ENCODE measurements around the gene TSPYL1. TPM values are rescaled to one million over a fixed set of nuclear protein-coding genes. Genes with fewer than 3 reads are reported as not detected.
"Not testable (repeated sequence)": the region's sequence is repeated elsewhere in the genome, so short reads cannot be mapped to it uniquely, and the experiment has no call there.

Gene TSPYL1
- polyA plus RNA-seq, 5 donors, result 68.1 to 89.2 (median 79.0) TPM

DNA sequence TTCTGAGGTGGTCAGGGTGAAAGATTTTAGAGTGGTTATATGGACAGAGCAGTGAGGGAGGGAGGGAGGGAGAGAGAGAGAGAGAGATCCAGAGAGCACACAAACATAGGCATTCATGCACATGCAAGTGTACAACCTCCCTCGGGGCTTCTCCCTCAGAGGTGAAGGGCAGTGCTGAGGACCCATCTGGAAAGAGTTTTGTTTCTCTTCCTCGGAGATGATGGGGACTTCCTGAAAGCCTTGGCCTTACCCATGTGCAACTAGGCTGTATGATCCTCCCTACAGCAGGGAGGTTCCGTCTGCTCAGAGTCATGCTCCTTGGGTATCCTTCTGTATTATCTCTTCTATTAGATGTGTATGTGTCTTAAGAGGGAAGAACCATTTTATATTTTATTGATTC lies 21.4 kb upstream of the TSPYL1 start:
- no peak for DNase-seq

DNA sequence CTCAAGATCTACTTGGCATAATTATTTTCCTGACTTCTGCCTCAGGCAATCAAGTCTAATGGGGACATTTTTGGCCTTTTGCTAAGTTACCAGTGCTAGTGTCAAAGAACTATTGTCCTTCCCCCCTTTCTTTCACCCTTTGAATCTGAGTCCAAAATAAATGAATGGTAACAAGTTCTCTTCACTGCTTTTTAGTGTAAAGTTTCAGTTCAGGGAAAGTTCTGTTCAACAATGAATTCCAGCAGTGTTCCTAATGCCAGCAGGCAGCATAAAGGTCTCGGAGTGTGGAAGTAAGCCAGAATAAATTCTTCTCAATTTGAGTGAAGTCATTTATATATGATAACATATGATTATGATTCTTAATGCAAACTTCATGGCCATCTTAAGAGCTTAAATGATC lies 20.8 kb upstream of the TSPYL1 start:
- DNase-seq, result no peak

DNA sequence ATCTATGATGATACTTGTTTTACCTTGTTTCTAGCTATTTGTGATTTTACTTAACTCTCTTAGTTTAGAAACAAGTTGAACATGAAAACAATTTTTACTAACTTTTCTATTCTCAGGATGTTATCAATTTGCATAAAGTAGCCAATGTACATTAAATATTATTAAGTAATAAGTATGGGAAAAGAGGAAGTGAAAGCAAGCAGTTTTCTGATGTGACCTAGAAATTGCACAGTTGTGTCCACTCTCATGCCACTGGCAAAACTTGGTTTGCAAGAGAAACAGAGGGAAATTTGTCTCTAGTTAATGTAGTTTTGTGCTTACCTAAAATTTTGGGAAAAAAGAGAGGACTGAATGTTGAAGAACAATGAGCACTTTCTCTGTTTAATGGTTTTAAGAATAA lies 19.2 kb upstream of the TSPYL1 start:
- no peak for DNase-seq

DNA sequence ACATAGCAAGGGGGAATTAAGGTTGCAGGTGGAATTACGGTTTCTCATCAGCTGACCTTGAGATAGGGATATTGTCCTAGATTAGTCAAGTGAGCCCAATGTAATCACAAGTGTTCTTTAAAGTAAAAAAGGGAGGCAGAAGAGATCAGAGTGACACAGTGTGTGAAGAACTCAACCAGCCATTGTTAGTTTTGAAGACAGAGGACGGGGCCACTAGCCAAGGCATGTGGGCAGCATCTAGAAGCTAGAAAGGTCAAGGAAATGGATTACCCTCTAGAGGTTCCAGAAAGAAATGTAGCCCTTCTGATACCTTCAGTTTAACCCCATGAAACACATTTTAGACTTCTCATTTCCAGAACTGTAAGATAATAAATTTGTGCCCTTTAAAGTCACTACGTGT lies 18.5 kb upstream of the TSPYL1 start:
- no peak for DNase-seq

DNA sequence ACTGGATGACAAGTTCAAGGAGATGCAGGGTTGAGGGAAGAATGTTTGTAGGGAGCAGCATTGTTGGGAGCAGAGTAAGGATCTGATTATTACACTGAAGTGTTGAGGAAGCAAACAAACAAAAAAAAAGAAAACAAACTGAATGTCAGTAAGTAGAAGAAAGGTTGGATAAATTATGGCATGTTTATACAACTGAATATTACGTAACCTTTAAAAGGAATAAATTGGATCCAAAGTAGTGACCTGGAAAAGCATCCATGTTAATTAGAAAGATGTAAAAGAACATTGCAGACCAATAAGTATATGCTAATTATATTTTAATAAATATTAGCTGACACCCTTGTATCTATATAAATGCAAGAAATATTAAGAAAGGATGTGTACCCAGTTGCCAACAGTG lies 12.8 kb upstream of the TSPYL1 start:
- no peak for DNase-seq

DNA sequence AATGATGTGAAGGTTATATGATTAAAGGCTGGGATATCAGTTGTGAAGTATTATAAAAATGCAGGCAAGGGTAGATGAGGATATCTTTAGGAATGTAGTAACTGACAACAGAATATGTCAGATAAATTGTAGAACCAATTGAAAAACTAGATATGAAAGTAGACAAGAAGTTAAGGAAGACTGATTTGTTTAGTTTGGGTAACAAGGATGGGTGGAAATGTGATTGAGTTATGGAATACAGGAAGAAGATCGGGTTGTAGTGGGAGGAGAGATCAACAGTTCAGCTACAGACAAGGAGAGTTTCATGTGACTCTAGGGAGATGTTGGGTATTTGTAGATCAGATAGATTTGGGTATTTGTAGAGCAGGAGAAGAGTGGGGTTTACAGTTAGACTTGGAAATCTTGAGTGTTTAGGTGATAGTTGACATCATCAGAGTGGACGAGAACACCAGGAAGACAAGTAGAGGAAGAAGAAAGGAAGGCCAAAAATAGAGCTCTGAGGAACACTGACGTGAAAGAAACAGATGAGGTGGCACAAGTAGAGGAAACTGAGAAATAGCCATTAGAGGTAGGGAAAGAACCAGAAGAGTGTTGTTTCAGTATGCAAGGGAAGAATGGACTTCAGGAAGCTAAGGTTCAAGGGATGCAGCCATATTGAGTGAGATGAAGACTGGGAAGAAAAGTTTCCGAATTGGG lies 12.1 kb upstream of the TSPYL1 start:
- no peak for DNase-seq

DNA sequence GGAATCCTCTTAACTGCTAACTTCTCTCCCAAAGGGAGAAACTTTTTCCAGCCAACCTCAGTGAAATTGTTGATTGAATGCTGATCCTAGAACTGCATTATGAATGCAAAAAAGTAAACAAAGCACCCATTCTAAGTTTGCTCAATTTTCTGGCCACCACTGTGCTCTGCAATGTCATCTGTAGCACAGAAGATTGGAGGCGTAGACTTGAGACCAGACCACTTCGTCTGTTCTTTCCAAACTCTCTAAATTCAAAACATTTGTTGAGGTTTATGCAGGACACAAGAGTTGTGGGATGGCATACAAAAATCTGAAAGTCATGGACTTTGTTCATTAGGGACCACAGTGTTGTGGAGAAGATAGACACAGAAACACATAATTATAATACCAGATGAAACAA lies 11.1 kb upstream of the TSPYL1 start:
- DNase-seq, result no peak

DNA sequence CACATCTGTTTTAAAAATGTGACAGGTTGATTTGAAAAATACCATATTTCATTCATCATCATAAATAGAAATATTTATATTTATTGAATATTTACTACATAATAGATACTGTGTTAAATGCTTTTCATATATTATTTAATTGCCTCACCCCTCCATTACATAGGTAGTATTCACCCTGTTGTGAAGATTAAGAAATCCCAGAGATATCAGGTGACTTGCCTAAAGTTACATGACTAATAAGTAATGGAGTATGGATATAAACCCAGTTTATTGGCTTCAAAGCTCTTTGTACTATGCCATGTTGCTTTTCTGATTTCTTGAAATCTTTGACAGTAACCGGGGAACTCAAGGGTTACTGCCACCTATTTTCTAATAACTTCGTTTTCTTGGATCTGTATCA lies 10.1 kb upstream of the TSPYL1 start:
- DNase-seq, result no peak

DNA sequence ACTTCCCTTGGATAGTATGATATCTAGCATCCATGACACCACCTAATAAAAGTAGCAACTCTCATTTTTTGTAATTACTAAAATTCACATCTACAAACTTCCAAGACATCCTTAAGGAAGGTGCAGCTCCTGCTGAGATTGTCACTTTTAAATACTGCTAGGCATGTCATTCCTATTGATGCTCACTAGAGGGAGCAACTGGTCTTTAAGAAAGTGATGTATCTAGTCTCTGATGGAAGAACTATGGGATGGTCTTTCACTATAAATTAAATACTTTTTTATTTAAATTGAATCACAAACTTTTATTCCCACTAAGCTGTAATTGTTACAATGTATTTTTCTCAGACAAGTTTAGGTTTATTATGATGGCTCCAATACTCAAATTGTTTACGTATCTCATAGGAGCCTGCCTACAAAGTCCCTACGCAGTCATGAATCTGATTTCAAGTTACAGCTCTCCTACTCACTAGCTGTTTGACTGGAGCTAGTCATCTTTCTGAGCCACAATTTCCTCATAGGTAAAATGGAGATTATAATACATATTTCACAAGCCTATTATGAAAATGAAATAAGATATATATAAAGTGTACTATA lies 8.1 kb upstream of the TSPYL1 start:
- DNase-seq, result no peak

DNA sequence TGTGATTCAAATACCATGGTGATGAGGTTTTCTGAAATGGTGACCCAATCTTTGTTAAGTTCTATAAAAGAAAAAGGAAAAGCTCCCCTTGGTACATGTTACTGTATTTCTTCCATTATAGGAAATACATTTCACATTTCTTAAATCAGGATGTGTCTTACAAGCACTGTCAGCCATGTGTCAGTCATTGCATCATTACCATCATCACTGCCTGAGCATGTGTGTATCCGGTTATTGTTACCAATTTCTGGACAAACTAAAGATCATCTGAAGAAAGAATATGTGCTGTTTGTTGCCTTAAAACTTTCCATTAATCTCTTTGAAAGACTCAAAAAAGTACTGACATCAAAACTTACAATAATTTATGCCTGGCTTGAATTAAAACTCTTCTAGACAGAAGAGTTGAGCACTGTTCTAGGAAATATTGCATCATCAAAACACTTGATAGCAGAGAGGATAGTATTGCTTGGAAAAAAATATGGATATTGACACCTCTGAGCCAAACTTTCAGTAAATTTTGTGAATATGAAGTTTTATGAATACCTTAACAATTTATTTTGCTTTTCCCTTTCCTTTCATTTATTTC lies 7.1 kb upstream of the TSPYL1 start:
- no peak for DNase-seq

DNA sequence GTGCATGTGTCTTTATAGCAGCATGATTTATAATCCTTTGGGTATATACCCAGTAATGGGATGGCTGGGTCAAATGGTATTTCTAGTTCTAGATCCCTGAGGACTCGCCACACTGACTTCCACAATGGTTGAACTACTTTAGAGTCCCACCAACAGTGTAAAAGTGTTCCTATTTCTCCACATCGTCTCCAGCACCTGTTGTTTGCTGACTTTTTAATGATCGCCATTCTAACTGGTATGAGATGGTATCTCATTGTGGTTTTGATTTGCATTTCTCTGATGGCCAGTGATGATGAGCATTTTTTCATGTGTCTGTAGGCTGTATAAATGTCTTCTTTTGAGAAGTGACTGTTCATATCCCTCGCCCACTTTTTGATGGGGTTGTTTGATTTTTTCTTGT lies 5.3 kb upstream of the TSPYL1 start:
- DNase-seq, result not testable (repeated sequence)

DNA sequence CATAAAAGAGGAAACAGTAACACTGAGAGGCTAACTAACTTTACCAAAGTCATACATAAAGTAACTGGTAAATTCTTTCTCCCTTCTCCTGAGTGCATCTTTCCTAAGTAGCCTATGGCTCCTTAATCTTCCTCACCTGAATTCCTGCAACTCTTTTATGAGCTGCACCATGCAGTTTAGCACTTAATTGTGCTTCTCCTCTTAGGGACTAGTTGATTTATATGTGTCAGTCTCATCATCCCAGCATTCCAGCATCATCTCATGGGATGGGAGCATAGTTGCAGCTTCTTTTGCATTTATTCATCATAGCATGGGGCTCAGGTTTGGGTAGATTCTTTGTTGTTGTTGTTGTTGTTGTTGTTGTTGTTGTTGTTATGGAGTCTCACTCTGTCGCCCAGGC lies 3.5 kb upstream of the TSPYL1 start:
- no peak for DNase-seq

DNA sequence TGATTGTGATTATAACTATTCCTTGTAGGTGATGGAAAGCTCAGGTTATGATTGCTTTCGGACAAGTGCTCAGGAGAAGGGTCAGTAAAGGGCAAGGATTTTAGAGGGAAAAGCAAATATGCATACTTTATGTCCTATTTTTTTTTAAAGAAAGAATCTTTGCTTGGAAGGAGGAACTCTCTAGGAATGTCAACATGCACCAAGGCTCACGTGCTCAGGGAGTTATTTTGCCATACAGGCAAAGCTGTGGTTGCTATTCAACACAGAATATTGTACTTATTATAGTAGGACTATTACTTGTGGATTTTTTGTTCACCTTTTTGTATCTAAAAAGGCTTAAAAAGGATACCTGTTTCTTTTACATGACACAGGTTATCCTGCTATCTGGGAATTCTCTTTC lies 3.0 kb upstream of the TSPYL1 start:
- no peak for DNase-seq

DNA sequence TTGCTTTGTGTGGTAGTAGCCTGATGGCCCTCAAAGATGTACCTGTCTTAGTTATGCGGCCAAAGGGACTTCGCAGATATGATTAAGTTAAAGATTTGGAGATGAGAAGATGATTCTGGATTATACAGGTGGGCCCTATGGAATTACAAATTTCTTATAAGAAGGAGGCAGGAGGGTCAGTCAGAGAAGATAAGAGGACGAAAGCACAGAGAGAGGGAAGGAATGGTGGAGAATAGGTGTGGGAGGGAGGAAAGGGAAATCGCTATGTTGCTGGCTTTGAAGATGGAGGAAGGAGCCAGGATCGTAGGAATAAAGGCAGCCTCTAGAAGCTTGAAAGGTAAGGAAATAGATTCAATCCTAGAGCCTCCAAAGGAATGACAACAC lies 1.2 kb upstream of the TSPYL1 start:
- no peak for DNase-seq

DNA sequence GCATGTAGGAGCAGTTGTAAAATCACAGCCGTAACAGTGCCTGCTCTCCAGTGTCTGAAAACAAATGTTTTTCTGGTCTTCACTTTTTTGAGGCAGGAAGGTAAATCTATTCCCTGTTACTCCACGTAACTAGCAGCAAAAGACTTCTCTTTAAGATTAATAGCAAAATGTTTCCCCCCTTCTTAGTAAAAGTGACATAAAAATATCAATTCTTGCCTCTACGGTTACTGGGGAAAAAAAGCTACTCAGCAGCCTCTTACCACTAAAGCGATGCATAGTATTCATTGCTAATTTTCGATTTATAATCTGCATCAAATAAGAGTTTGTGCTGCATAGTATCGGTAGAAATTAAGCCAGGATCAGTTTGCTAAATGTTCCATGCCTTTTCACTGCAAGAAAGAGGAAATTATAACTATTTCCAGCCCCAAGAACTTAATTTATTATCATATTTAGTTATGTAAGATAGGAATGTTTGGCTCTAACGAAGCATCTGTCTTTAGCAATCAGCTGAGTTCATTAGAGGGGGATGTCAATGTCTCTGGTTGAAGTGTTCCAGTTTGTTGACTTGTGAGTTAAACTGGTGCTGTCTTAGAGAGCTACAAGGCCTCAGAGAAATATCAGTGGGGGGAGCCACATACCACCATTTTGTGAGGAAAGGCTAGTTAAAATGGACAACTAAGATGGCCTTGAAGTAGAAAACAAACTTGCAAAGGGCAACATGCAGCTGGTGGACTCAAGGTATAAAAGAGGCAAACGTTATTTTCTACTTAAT lies 617 bp upstream of the TSPYL1 start:
- DNase-seq, result peak; percentile 35 to 41

DNA sequence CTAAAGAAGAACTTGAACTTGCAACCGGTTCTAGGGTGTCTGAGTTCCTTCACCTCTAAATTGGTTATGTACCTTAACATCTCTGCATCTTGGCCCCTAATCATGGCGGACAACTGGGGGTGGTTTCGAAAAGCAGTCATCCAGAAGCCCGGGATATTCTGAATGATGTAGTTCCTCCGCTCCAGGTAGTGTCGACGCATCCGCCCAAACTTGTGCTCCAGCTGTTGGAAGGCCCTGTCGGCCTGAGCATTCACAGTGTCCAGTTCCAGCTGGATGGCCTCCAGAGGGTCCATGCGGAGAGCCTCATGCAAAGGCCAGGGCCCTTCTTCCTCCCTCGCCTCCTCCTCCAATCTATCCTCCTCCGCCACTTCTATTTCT lies 887 bp downstream of the TSPYL1 start:
- peak; percentile 70 to 76 for DNase-seq

DNA sequence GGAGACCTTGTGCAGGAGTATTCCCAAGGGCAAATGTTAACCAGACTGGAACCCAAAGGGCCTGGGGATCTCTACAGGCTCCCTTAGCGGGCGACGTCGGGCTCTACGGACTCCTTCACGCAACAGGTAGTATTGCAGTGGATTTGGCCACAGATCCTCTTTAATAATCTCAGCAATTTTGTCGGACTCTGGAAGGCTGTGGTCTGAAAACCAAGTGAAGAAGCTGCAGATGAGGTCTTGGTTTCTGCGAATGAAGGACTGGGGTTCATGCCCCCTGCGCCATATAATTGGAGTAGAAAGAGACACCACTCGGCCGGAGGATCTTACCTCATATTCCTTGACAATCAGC lies 1.3 kb downstream of the TSPYL1 start:
- DNase-seq, result no peak

DNA sequence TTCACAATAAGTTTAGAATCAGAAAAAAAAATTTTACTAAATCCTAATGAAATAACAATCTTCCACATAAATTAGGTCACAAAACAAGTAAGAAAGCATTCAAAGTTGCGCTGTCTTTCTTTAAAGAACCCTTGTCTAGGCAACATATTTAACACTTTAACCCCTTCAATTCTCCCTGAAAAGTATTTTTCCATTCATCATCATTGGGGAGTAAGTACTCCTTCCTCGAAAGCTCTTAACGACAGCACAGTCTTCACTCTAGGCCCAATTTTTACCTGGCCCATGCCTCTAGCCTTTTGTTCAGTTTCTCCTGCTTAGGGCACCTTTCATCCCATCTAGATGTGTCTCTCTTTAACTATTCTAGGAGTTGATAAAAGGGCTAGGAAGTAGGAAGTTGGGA lies 2.6 kb downstream of the TSPYL1 start:
- DNase-seq, result no peak

DNA sequence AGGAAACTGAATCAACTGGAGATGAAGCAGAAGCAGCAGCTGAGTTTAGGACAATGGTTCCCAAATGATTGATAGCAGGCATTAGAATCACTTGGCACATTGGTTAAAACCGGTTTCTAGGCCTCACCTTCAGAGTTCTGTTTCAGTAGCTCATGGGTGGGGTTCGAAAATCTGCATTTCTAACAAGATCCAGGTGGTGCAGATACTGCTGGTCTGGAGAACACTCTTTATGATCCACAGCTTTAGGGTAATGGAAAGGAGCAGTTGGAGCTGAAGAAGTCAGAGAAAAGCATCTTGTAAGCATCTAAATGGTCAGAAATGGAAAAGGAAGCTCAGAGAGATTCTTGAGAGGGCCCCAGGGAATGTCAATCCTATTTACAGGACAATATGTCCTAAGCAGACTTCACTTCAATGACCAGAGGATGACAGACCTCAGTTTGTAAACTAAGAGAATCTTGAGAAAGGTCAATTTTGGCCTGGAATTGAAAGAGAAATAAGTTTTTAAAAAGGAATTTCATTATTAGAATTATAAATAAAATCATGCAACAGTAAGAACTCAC lies 8.5 kb downstream of the TSPYL1 start:
- DNase-seq, result no peak

DNA sequence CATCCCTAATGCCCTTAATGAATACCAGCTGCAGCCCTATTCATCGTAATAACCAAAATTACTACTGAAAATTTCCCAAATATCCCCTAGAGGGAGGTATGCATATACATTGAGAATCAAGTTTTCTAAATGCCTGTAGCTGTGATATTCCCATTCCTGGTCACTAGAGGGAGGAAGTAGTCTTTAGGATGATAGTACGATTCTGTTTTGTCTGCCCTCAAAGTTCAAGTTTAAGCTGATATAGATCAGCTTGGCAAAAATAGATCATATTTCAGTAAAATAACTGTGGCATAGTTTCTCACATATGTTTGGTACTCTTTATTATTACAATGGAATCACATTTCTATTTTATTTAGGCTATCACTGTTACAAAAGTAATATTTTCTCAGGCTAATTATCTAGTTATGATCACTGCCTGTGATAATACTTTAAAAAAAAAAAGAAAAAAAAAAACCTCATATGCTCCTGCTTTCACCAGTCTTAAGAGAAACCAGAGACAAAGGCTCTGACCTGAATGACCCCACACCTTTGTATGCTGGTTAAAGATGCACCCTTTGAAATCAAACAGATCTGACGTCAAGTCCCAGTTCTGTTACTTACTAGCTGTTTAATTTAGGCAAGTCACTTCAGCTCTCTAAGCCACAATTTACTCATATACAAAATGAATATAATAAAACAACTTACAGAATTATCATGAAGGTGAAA lies 11.0 kb downstream of the TSPYL1 start:
- peak; percentile 58 to 68 for DNase-seq

DNA sequence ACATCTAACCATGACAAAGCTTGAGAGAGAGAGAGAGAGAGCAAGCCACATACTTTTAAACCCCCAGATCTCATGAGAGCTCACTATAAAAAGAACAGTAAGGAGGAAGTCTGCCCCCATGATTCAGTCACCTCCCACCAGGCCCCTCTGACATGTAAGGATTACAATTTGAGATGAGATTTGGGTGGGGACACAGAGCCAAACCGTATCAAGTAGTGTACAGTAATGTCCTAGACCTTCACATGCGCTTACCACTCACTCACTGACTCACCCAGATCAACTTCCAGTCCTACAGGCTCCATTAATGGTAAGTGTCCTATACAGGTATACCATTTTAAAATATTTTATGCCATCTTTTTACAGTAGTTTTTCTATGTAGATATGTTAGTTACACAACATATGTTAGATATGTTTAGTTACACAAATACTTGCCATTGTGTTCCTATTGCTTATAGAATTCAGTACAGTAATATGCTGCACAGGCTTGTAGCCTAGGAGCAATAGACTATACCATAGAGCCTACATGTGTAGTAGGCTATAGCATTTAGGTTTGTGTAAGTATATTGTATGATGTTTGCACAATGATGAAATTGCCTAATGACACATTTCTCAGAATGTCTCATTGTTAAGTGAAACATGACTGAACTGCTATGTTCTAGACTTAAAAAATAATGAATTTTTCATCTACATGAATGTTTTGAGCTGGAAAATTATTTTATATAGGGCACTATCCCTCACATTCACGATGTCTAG lies 11.7 kb downstream of the TSPYL1 start:
- no peak for DNase-seq
